NK-92 treated with Interleukin-12 subunit alpha and Interleukin-12 subunit beta, amount 100 ng/mL, for 24 hours (cell line): ENCODE measurements around the gene CAMK1D.

Experiments
- DNase-seq: peaks from one replicate; lab custom pipeline; 2025; lab: John Stamatoyannopoulos, UW

CAMK1D gene

DNA sequence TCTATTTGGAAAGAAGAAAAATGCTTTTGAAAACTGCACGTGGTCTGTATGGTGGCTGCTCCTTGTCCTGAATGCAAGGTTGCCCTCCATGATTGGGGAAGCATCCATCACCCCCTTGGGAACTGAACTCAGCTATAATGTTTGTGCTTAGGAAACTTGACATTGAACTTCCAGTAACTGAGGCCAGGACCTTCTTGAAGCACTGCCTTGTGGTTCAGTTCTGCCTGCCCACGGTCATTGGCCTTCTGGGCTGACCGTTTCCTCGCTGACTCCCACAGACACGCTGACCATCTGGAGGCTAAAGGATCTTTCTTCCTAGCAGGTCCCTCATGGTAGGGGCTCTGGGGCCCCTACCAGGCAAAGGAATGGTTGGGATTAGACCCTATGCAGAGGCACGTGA is 247.8 kb downstream of the CAMK1D start:
- DNase-seq = no peak

DNA sequence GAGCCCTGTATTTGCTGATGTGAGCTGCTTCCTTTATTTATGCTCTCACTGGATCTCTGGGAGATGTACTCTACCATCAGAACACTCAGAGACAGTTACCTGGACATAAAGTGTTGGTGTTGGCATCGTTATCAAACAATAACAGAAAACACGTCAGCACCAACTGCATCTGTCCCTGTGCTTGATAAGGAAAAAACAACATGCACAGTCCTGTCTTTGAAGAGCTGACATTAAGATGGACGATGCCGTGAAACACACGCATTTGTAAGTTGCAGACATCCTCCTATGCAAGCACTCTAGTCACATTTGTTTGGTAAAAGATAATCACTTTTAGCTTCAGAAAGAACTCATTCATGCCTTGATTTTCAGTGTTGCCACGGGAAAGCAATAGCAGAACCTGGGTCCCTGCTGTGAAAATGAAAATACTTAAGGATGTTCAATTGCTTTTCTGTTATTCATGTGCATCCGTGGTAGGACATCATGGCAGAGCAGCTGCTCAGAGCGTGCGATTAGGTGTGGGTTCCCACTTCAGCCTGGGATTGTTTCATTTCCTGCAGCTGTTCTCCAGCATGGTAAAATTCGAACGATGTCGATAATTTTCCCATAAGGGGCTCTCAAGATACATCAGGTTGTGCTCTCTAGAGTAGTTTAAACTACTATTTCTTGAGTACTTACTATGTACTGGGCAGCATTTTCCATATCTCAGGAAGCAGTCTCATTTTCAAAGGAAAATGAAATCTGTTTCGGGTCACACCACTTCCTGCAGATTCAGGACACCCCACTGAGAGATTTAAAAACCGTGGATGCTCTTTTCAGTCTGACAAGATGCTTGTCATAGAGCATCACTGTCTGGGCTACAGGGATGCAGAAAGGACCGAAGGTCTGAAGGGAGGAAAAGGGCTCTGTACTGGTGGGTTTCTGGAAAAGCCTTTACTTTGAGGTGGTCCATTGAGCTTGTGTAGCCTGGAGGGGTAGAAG is 248.7 kb downstream of the CAMK1D start:
- DNase-seq = no peak

DNA sequence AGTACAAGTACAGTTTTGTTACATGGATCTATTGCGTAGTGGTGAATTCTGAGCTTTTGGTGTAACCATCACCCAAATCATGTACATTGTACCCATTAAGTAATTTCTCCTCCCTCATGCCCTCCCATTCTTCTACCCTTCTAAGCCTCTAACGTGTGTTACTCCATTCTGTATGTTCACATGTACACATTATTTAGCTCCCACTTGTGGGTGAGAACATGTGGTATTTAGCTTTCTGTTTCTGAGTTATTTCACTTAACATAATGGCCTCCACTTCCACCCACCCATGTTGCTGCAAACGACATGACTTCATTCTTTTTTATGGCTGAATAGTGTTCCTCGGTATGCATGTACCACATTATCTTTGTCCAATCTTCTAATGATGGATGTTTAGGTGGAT is 251.3 kb downstream of the CAMK1D start:
- no peak for DNase-seq

DNA sequence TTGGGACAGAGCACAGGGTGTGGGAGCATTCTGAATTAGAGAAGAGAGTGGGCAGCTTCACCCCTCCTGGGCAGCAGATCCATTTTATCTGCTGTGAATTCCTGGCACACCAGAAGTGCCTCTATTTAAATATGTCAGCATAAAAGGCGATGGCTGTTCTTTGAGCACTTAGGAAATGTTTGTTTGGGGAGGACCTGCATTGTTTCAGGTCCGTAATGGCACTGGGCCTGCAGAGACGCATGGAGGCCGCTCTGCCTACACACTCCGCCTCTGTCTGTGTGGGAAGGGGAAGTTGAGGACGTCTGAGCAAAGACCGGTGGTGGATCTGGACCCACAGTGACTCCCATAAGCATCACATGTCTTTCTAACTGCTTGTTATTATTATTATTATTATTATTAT is 253.2 kb downstream of the CAMK1D start:
- DNase-seq = no peak

DNA sequence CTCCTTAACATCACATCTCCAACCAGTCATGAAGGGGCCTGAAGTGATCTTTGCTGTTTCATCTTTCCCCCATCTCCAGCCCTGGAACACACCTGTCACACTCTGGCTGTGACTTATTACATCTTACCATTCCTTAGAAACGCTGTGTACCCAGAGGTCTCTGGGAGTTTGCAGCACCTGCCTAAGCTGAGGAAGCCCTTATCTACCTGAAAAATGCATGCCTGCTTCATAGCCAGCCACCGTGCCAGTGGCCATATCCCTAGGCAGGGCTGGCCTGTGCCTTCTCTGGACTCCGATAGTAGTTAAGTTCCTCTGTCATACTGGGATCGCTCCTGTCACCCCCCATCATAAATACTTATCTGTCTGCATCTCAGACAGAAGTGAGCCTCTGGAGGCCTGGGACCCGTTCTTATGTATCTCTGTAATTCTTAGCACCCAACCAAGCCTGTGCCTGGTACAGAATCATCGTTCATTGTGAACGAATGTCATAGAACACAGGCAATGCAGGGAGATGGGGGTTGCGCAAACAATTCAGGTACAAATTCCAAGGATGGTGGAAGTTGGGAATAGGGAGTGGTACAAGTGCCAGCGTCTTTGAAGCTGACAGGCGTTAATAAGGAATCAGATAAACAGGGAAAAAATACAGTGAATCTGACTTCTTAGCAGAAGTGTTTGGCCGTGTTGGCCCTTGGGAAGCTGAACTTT is 254.6 kb downstream of the CAMK1D start:
- DNase-seq = no peak

DNA sequence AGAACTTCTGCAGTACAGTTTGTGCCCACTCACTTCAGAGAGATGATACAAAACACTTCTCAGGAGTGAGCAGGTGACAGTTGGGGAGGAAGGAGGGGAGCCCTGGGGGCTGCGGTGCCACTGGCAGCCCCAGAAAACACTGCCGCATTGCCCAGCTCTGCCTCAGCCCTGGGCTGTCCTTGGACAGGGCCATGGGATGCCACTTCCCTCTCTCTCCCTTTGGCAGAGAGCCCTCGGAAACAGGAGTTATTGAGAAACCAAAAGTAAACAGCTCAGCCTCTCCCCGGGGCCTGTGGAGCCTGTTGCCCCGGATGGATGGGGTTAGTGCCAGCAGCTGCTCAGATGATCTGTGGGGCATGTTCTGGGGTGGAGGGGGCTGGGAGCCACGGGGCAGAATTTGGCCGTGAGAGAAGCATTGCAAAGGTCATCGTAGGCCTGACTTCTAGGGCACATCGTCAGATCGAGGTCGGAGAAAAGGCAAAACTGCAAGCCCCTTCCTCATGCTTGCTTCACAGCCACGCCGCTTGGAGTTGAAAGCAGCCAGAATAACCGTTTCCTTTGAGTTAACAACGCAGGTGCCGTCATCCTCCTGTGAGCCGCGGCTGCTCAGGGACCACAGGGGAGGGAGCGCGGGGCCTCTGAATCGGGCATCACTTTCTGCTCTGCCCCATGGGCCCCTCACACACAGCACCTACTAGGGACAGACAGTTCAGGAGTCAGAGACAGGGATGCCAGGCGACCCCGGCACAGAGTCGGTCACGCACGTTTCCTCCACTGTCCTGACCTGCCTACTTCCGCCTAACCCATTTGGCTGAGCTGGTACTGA is 256.4 kb downstream of the CAMK1D start:
- DNase-seq = no peak

DNA sequence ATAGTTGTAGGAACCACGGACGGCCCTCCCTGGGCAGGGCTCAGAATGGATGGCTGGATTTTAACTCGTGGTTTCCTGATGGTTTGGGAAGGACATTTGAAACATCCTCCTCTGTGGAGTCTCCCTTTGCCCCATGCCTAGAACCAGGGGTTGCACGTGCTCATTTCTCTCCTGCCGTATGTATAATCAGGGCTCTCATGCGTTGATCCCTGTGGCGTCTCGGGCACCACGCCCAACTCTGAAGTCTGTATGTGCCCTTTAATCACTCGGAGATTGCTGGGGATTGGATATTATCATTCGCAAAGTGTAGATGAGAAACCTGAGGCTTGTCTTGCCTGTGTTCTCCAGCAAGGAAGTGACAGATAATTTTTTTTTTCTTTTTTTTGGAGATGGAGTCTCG is 257.1 kb downstream of the CAMK1D start:
- no peak for DNase-seq

DNA sequence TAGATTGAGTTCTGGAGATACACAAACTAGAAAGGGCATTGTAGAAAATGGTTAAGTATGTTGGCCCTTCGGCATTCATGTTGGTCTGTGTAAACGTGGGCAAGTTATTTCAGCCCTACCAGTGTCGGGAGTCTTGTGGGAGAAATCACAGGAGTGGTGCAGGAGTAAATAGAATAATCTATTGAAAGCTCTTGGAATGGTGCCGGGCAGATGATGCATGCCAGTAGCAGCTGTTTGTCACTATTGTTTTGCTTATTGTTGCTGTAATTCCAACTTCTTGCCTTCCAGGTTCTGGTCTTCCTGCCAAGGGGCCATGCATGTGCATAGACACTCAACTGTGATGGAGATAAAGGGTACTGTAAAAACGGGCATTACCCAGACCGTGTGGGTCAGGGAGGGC is 259.4 kb downstream of the CAMK1D start:
- no peak for DNase-seq

DNA sequence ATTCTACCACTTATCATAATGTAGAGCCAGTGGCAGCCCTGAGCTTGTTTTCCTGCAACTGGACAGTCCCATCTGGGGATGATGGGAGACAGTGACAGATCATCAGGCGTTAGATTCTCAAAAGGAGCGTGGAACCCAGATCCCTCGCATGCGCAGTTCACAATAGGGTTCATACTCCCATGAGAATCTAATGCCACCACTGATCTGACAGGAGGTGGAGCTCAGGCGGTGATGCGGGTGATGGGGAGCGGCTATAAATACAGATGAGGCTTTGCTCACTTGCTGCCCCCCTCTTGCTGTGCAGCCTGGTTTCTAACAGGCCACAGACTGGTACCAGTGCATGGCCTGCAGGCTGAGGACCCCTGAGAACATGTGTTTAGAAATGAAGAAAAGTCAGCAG is 260.1 kb downstream of the CAMK1D start:
- no peak for DNase-seq

DNA sequence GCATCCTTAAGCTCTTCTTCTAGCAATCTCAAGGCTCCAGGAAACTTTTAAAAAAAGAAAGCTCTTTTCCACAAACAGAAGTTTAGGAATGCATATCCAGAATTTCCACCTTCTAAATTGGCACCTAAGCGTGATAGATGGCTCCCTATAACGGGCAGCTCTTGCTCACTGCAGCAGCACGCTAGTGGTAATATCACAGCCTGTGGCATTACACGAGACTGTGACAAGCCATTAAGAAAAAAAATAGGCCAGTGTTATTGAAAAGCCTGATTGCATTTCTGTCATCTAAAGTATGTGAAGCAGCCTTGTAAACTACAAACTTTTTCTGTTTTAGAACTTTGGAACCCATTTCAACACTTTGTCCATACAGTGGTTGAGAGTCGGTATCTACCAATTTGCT is 263.8 kb downstream of the CAMK1D start:
- no peak for DNase-seq

DNA sequence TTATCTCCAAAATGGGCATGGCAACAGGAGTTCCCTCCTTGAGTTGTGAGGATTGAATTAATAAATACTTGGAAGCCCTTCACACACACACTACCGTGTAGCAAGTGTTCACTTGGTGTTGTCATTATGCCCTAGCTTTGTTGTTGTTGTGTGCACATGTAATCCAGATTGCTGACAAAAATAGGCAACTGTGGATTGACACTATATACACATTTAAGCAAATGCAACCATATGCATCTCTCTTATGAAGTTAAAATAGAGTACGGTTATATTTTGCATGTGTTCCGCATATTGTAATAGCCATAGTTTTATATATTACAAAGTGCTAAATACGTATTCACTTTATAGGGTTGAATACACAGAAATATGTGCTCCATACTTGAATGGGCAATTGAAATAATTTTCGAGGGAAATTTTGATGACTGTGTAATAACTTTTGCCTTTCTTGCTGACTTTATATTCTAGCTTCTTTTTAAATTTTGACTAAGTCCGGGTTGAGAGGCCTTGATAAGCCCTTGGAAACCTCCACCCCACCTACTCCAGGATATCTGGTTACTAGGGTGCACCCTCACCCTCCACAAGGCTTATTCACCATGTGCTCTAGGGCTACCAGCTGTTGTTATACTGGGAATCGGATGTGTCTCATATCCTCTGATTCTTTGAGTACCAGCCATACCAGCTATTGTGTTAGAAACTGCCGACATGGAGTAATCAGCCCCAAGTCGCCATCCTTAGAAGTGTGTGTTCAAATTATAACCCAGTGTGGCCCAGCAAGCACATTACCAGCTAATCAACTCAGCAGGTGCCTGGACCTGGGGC is 265.0 kb downstream of the CAMK1D start:
- no peak for DNase-seq

DNA sequence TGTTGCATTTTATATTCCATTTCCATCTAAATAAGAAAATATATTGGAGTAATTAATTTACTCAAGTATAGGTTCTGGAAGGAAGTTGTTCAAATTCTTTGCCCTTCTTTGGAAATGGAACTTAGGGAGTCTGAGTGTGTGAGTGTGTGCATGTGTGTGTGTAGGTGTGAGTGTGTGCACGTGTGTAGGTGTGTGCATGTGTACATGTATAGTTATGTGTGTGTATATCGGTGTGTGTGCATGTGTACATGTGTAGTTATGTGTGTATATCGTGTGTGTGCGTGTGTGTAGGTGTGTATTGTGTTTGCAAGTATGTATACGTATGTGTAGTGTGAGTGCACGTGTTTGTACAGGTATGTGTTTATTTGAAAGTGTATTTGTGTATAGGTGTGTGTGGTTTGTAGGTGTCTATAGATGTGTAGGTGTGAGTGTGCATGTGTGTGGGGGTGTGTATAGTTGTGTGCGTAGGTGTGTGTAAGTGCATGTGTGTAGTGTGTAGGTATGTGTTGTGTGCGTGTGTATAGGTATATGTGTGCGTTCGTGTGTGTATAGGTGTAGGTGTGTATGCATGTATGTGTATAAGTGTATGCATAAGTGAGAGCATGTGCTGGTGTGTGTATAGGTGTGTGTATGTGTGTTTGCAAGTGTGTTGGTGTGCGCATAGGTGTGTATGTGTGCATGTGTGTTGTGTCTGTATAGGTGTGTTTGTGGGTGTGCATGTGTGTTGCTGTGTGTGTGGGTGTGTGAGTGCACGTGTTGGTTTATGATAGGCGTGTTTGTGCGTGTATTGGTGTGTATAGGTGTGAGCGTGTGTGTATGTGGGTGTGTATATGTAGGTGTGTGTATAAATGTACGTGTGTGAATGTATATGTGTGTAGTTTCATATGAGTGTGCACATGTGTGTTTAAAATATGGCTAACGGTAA is 266.2 kb downstream of the CAMK1D start:
- DNase-seq = no peak

DNA sequence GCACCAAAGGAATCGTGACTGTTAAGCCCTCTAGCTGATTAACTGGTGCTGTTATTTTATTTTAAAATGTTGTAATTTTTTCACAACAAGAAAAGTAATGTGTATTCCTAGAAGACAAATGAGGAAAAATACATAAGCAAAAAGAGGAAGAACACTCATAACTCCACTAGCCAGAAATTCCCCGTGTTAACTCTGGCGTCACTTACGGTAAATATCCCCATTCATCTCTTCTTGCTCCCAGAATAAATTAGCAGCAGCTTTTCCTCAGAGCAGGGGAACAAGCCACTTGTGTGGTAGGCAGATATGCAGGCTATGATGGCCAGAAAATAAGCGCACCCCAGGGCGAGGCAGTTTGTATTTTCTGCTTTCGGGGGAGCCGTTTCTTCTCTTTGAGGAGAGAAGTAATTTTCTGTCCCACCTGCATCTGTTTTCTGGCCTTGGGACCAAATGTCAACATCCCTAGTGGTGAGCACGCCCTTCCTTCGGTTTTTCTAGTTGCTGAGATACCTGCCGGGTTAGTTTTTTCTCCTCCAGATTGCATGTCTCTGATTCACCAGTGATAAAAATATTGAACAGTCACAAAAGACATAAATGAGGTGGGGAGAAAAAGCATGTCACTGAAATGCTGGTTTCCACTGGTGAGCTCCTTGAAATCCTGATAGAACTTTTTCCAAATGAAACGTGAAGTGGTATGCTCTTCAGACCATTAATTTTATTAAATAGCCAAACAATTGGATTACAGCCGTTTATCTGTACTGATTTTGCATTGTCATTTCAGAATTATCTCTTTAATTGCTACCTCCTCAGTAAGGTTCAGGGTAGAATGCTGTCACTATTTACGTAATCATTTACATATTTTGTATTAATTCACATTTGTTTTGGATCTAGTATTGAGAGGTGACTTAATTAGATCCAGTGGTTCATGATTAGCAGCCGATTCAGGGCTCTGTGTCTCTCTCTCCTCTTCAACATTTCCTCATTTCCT is 268.1 kb downstream of the CAMK1D start:
- DNase-seq = no peak

DNA sequence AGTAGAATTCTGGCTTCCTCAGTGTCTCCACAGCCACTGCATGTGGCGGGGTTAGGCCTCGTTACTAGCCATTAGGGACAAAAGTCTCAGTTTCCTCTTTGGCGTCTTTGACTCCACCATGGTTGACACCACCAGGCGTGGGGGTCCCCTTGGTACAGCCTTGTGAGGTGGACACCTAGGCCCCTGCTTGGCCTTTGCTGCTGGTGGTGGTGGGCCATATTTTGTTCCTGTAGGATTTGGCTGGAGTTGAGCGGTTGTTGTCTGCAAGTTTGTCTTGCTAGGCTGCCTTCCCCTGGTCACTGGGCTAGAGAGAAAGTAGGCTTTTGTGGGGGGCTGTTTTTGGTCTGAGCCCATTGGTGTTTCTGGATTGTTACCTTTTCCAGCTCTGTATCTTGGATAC is 272.7 kb downstream of the CAMK1D start:
- no peak for DNase-seq

DNA sequence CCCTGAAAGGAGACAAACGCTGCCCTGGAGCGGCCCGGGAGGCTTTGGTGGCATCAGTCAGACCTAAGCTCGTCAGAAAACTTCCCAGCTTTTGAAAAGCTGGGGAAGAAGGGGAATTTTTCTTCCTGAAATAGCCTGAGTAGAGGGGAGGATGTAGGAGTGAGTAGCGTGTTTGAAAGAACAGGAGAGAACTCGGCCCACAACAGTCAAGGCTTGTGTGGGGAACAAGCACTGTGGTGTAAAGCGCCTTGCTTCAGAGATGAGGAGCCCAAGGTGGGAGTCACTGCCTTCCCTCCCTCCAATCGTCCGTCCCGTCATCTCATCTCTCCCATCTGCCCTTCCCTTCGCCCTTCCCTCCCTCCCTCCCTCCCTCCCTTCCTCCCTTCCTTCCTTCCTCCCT is 273.3 kb downstream of the CAMK1D start:
- DNase-seq = no peak

DNA sequence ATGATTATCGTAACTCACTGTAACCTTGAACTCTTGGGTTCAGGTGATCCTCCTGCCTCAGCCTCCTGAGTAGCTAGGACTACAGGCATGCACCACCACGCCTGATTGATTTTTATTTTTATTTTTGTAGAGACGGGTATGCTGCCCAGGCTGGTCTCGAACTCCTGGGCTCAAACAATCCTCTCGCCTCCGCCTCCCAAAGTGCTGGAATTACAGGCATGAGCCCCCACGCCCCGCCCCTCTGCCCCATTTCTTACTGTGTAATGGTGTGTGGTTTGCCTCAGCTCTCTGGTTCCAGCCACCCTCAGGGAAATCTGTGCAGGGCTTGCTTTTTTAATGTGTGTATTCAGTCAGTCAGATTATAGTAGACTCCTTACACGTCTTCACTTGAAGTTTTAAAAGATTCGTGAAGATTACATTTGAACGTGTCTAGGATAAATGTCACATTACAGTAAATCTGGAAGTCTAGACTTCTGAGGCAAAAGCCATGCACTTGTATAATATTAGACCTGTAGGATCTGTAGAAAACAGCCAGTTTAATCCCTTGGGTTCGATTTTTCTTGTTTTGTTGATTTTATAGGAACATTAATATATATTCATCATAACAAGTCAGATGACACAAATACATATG is 276.2 kb downstream of the CAMK1D start:
- no peak for DNase-seq

DNA sequence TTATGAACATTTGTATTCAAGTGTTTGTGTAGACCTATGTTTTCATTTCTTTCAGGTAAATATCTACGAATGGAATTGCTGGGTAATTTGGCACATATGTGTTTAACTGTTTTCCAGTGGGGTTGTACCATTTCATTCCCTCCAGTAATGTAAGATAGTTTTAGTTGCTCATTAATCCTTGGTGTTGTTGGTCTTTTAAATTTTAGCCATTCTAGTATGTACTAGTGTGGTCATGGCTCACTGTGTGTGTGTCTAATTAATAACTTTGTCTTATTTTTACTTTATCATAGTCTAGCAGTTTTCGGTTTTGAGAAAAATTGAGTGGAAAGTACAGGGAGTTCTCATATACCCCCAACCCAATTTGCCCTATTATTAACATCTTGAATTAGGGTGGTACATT is 278.8 kb downstream of the CAMK1D start:
- no peak for DNase-seq

DNA sequence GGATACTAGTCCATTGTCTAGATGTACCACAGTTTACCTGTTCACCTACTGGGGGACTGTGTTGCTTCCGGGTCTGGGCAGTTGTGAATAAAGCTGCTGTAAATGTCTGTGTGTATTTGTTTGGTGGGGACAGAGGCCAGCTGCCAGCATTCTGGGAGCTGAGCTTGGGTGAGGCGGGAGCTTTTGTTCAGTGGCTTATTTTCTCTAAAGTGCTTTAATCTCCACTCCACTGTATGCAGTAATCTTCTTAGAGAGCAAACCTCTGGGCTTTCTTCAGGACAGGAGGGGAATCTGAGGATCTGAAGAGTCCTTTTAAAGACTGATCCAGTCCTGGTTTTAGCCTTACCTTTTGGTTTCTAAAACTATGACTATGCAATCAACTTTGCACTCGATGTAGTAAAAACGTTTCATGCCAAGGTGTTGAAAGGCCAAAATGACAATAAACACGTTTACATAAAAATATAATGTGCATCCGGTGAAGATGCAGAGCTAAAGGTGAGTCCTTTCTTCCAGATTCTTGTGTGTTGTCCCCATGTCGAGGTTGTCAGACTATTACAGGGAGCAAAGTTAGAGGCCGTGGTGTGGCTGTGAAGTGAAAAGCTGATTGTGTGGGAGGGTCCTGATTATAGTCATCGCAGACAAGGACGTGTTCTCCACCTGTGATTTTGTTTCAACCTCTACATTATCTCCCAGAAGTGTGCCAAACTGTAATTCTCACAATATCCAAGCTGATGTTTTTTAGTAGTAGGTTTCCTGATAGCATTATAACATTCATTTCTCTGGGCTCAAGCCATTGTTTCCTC is 279.8 kb downstream of the CAMK1D start:
- no peak for DNase-seq
